Mesendoderm (in vitro differentiated cells): ENCODE measurements around the gene SLC22A7.

ENCODE experiments used
- DNase-seq: peaks from one replicate; pipeline ENCODE4 v3.0.0; 2013
- H2AK5ac ChIP-seq: 2 replicates; pipeline ENCODE4 v1.6.1; 2013; ENCODE audit warnings: low read length, inconsistent platforms
- H2BK120ac ChIP-seq: 2 replicates; pipeline ENCODE4 v1.6.1; 2013; ENCODE audit warnings: low read depth, mild to moderate bottlenecking, low read length, moderate library complexity, mixed read lengths
- H2BK15ac ChIP-seq: replicated peaks from 2 replicates; pipeline ENCODE4 v1.6.1; 2013; ENCODE audit warnings: low read depth, mild to moderate bottlenecking, moderate library complexity
- H2BK5ac ChIP-seq: 2 replicates; pipeline ENCODE4 v1.6.1; 2013; ENCODE audit warnings: low read length, inconsistent platforms
- H3K18ac ChIP-seq: 2 replicates; pipeline ENCODE4 v1.6.1; 2013; ENCODE audit warnings: mild to moderate bottlenecking, low read length, mixed read lengths
- H3K23ac ChIP-seq: one replicate; pipeline ENCODE4 v1.6.1; 2013; ENCODE audit warnings: low read length
- H3K27ac ChIP-seq: 2 replicates; pipeline ENCODE4 v1.5.1; 2013; ENCODE audit warnings: low read depth, mild to moderate bottlenecking, inconsistent platforms, low read length, moderate library complexity
- H3K27me3 ChIP-seq: 2 replicates; pipeline ENCODE4 v1.6.1; 2013; ENCODE audit warnings: low read length, control low read depth, mild to moderate bottlenecking, inconsistent platforms; ENCODE audit not compliant: insufficient read depth, poor library complexity
- H3K36me3 ChIP-seq: 2 replicates; pipeline ENCODE4 v1.6.1; 2013; ENCODE audit warnings: low read length, inconsistent platforms; ENCODE audit not compliant: control insufficient read depth, insufficient read depth
- H3K4ac ChIP-seq: one replicate; pipeline ENCODE4 v1.6.1; 2013; ENCODE audit warnings: low read depth, mild to moderate bottlenecking, low read length, moderate library complexity
- H3K4me1 ChIP-seq: 2 replicates; pipeline ENCODE4 v1.6.1; 2013; ENCODE audit warnings: low read depth, low read length, inconsistent platforms; ENCODE audit not compliant: control insufficient read depth
- H3K4me2 ChIP-seq: 2 replicates; pipeline ENCODE4 v1.6.1; 2013; ENCODE audit warnings: low read length
- H3K4me3 ChIP-seq: 2 replicates; pipeline ENCODE4 v1.5.1; 2013; ENCODE audit warnings: mild to moderate bottlenecking, low read length
- H3K56ac ChIP-seq: one replicate; pipeline ENCODE4 v1.6.1; 2013; ENCODE audit warnings: low read length
- H3K79me1 ChIP-seq: 2 replicates; pipeline ENCODE4 v1.6.1; 2013; ENCODE audit warnings: low read length, inconsistent platforms
- H3K79me2 ChIP-seq: 2 replicates; pipeline ENCODE4 v1.6.1; 2013; ENCODE audit warnings: mild to moderate bottlenecking, low read length; ENCODE audit not compliant: control insufficient read depth, insufficient read depth
- H3K9ac ChIP-seq: 2 replicates; pipeline ENCODE4 v1.6.1; 2013; ENCODE audit warnings: low read length, inconsistent platforms
- H4K5ac ChIP-seq: one replicate; pipeline ENCODE4 v1.6.1; 2013; ENCODE audit warnings: low read length
- H4K8ac ChIP-seq: one replicate; pipeline ENCODE4 v1.6.1; 2013; ENCODE audit warnings: low read depth, mild to moderate bottlenecking, control low read depth, low read length, moderate library complexity
- WGBS: extraction: QIAGEN DNeasy Blood & Tissue Kit; methylation state at CpG from one replicate; pipeline ENCODE4 v1.1.7; 2013; ENCODE audit warnings: low lambda C conversion rate, missing lambda C conversion rate; ENCODE audit not compliant: insufficient coverage; ENCODE audit errors: extremely low coverage; 5-methylcytosine and 5-hydroxymethylcytosine counted together

The SLC22A7 gene

DNA sequence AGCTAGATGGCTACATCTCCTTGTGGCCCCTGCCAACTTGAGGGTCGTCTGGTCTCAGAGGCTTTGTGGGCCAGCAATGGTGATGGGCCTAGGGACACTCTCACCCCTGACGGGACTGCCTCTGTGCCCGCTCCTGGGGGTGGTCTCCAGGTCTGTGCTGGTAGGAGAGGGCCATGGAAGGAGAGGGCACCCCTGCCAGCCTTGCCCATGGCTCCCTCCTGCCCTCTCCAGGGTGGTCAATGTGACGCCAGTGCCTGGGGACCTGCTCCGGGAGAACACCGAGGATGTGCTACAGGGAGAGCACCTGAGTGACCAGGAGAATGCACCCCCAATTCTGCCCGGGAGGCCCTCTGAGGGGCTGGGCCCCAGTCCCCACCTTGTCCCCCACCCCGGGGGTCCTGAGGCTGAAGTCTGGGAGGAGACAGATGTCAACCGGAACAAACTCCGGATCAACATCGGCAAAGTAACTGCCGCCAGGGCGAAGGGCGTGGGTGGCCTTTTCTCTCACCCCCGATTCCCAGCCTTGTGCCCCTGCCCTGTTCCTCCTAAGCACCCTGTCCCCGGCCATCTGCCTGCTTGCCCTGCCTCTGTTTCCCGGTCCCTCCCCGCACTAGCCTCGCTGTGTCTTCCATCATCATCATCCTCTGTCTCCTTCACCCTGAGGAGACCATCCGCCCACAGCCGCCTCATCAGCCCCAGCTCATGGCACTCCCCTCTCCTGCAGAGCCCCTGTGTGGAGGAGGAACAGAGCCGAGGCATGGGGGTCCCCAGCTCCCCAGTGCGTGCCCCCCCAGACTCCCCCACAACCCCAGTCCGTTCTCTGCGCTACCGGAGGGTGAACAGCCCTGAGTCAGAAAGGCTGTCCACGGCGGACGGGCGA, 39.0 kb upstream of the SLC22A7 start:
- Histone ChIP-seq H4K5ac (no peak overlapping the region), H4K8ac (no peak overlapping the region), H3K27ac (no peak overlapping the region), H2BK15ac (no peak overlapping the region), H3K4me2 (no peak overlapping the region), H3K36me3 (no peaks in the 10 kb centered on the region), H3K4me1 (no peaks in the 10 kb centered on the region), H3K79me2 (no peaks in the 10 kb centered on the region), H3K56ac (no peak overlapping the region), H3K23ac (no peak overlapping the region), H2BK5ac (no peak overlapping the region), H3K4me3 (no peak overlapping the region), H2AK5ac (no peak overlapping the region), H3K4ac (no peak overlapping the region), H3K18ac (no peak overlapping the region), H3K27me3 (no peaks in the 10 kb centered on the region), H3K79me1 (no peaks in the 10 kb centered on the region), H3K9ac (no peak overlapping the region), H2BK120ac (no peak overlapping the region)
- no CpG with 5 or more reads among the region's 30 CpGs for WGBS
- no peak for DNase-seq

DNA sequence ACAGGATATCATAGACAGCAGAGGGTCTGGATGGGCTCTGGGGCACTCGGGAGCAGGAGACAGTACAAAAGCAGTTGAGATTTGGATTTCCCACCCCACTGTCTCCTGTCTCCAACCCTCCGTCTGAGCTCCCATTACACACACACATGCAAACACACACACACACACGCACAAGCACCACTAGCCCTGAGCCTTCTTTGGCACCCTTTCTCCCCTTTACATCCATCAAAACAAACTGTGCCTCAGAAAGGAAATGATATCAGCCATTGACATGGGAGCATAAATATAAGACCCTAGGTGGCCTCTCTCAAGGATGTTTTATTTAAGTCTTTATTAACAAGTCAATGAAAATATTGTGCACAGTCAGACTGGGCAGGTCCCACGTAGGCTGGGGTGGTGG, 37.3 kb upstream of the SLC22A7 start:
- Histone ChIP-seq H3K27me3 (no peaks in the 10 kb centered on the region), H2BK5ac (no peak overlapping the region), H3K4me1 (no peaks in the 10 kb centered on the region), H3K4ac (no peak overlapping the region), H2AK5ac (no peak overlapping the region), H3K4me3 (no peak overlapping the region), H3K79me2 (no peaks in the 10 kb centered on the region), H4K5ac (no peak overlapping the region), H3K36me3 (no peaks in the 10 kb centered on the region), H2BK120ac (no peak overlapping the region), H3K79me1 (no peaks in the 10 kb centered on the region), H3K4me2 (no peak overlapping the region), H3K27ac (no peak overlapping the region), H3K23ac (no peak overlapping the region), H2BK15ac (no peak overlapping the region), H4K8ac (no peak overlapping the region), H3K56ac (no peak overlapping the region), H3K9ac (no peak overlapping the region), H3K18ac (no peak overlapping the region)
- no CpG with 5 or more reads among the region's 4 CpGs for WGBS
- DNase-seq = no peak

DNA sequence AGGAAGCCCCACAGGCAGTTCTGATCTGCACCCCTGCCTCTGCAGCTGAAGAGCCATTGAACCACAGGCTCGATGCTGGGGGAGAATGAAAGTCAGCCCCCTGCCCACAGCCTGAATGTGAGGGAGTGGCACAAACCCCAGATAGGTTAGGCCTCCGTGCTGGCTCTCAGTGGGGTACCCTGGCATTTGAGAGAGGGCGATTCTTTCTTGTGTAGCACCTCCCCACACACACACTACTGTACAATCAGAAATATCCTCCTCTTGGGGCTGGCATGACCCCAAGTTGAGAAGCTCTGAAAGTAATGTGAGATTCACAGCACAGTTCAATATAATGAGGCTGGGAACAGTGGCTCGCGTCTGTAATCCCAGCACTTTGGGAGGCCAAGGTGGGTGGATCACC, 36.9 kb upstream of the SLC22A7 start:
- Histone ChIP-seq H3K79me2 (no peaks in the 10 kb centered on the region), H3K4ac (no peak overlapping the region), H3K79me1 (no peaks in the 10 kb centered on the region)

DNA sequence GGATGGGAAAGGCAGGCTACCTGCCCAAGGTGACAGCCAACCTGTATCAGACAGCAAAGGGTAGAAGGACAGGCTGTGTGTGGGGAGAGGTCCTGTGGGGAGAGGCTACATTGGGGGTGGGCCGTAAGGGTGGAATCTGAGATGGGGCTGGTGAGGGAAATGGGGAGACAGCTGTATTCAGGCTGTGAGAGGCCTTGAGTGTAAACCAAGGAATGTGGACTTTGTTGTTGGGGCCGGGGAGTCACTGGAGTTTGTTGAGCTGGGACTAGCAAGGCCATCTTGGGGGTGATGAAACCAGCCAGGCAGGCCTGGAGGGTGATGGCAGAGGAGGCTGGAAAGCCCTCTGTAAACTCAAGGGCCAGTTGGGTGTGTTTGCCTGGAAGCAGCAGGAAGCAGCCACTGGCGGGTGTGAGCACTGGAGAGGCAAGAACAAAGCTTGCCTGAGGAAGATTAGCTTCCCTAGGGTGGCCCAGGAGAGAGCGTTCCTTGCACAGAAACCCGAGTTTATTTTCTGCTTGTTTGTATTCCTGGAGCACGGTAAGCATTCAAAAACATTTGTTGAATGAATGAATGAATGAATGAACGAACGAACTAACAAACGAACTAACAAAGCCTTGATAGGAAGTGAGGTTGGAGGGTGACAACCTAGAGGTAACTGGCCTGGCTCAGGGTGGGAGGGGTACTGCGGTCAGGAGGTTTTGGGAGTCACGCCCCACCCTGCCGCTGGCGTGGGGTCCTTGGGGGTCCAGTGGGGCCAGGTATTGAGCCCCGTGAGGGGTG, 35.9 kb upstream of the SLC22A7 start:
- H3K4me1 ChIP-seq = peaks cover 2% of the 10 kb centered on the region
- no peak overlapping the region for H4K8ac ChIP-seq
- H3K23ac ChIP-seq = no peak overlapping the region
- DNase-seq = no peak
- no peak overlapping the region for H4K5ac ChIP-seq
- no peaks in the 10 kb centered on the region for H3K79me1 ChIP-seq
- H3K56ac ChIP-seq = no peak overlapping the region
- H3K27me3 ChIP-seq = no peaks in the 10 kb centered on the region
- no peak overlapping the region for H2BK5ac ChIP-seq
- WGBS = no CpG with 5 or more reads among the region's 14 CpGs
- no peak overlapping the region for H3K9ac ChIP-seq
- H2BK120ac ChIP-seq = no peak overlapping the region
- no peak overlapping the region for H3K4me3 ChIP-seq
- H3K79me2 ChIP-seq = no peaks in the 10 kb centered on the region
- no peak overlapping the region for H3K4me2 ChIP-seq
- H3K36me3 ChIP-seq = no peaks in the 10 kb centered on the region
- no peak overlapping the region for H3K27ac ChIP-seq
- no peak overlapping the region for H3K4ac ChIP-seq
- H2BK15ac ChIP-seq = no peak overlapping the region
- H3K18ac ChIP-seq = no peak overlapping the region
- no peak overlapping the region for H2AK5ac ChIP-seq

More for the DNA sequence above, 36.9 kb upstream of the SLC22A7 start:
- WGBS = no CpG with 5 or more reads among the region's 5 CpGs
- Histone ChIP-seq H3K36me3 (no peaks in the 10 kb centered on the region), H3K27ac (no peak overlapping the region), H3K4me2 (no peak overlapping the region), H3K18ac (no peak overlapping the region), H4K8ac (no peak overlapping the region), H3K9ac (no peak overlapping the region), H3K56ac (no peak overlapping the region), H4K5ac (no peak overlapping the region), H2BK5ac (no peak overlapping the region), H3K4me3 (no peak overlapping the region), H2BK15ac (no peak overlapping the region), H2BK120ac (no peak overlapping the region), H2AK5ac (no peak overlapping the region), H3K27me3 (no peaks in the 10 kb centered on the region), H3K23ac (no peak overlapping the region), H3K4me1 (no peaks in the 10 kb centered on the region)
- no peak for DNase-seq

DNA sequence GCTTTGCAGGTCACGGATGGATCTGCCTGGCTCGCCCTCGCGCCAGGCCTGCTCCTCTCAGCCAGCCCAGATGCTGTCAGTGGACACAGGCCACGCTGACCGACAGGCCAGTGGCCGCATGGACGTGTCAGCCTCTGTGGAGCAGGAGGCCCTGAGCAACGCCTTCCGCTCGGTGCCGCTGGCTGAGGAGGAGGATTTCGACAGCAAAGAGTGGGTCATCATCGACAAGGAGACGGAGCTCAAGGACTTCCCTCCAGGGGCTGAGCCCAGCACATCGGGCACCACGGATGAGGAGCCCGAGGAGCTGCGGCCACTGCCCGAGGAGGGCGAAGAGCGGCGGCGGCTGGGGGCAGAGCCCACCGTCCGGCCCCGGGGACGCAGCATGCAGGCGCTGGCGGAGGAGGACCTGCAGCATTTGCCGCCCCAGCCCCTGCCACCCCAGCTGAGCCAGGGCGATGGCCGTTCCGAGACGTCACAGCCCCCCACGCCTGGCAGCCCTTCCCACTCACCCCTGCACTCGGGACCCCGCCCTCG, 35.2 kb upstream of the SLC22A7 start:
- WGBS = no CpG with 5 or more reads among the region's 39 CpGs
- Histone ChIP-seq H2BK120ac (no peak overlapping the region), H3K4ac (no peak overlapping the region)

More for the DNA sequence above, 35.2 kb upstream of the SLC22A7 start:
- H3K18ac ChIP-seq = no peak overlapping the region
- no peak overlapping the region for H4K5ac ChIP-seq
- H3K79me1 ChIP-seq = no peaks in the 10 kb centered on the region
- peaks cover 7% of the 10 kb centered on the region for H3K4me1 ChIP-seq
- no peaks in the 10 kb centered on the region for H3K36me3 ChIP-seq
- no peak for DNase-seq
- H3K27ac ChIP-seq = no peak overlapping the region
- H2BK5ac ChIP-seq = no peak overlapping the region
- no peak overlapping the region for H3K4me3 ChIP-seq
- no peaks in the 10 kb centered on the region for H3K79me2 ChIP-seq
- H2AK5ac ChIP-seq = no peak overlapping the region
- no peaks in the 10 kb centered on the region for H3K27me3 ChIP-seq
- H3K9ac ChIP-seq = no peak overlapping the region
- no peak overlapping the region for H3K56ac ChIP-seq
- H3K4me2 ChIP-seq = no peak overlapping the region
- no peak overlapping the region for H3K23ac ChIP-seq
- H2BK15ac ChIP-seq = no peak overlapping the region
- no peak overlapping the region for H4K8ac ChIP-seq
